NCI-H2029 (cell line): Measurements from ENCODE around the gene PHF12.
"Not testable (repeated sequence)": the region's sequence is repeated elsewhere in the genome, so short reads cannot be mapped to it uniquely, and the experiment has no call there.

Source experiments
- DNase-seq: peaks from one replicate; lab custom pipeline; 2025; lab: John Stamatoyannopoulos, UW

Gene PHF12

DNA sequence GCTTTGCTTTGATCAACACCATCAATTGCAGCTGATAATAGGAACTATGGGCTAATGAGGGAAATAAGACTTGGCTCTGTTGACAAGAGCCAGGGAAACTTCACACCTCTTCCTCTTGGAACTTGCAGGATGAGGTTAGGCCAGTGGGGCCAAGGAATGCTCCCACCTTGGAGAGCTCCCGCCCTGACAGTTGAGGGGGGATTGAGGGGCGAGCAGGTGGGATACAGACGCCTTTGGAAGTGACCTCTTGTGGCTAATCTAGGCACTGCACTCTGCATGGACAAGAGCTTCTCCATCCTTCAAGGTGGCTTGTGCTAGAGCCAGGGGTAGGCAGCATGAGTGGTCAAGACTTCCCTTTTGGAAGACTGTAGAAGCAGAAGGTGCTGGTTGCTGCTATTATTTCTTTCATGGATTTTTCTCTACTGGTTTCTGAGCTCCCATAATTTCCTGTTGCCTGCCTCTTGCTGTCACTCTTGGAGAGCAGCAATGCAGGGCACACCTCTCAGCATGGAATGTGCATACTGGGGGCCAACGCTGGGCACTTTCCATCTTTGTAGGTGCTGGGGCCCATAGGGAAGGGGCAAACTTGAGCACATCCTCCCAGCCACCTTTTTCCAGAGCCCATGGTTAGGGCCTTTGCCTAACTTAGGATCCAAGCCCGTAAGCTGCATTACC is 2.3 kb upstream of the PHF12 start:
- DNase-seq = no peak

- DNase-seq = peak; percentile 98
These were observed 965 bp upstream of the PHF12 start for GRCh38 chr17:28951991-28952975.

GRCh38 chr17:28950752-28951427 is 428 bp downstream of the PHF12 start:
- DNase-seq = no peak

DNA sequence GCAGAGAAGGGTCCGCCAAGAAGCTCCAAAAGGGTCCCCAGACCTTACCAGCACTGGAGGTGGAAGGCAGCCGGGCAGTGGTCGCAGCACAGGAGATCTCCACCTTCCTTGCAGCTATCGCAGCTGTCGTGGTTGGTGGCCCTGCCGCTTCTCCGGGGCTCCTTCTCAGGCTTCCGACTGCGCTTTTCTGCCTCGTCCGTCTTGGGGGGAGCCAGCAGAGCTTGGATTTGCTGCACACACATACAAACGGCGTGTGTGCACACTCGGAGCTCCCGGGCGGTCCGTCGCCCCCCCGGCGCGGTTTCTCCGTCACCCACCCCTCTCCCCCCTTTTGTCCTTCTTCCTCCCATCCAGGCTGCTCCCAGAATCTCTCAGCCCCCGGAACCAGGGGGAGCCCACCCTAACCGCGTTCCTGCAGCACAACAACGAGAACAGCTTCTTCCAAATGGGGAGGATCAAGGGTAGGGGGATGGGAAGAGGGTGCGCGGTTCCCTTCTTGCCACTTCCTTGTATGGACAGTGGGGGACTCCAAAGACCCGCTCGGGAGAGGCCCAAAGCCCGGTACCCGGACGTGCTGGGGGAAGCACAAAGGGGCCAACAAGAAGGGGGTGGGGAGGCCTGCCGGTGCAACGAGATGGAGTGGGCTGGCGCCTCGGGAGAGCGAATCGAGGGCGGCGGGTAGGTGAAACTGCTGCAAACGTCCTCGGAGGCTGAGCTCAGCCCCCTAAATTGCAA is 1.1 kb downstream of the PHF12 start:
- DNase-seq = peak; percentile 29

DNA sequence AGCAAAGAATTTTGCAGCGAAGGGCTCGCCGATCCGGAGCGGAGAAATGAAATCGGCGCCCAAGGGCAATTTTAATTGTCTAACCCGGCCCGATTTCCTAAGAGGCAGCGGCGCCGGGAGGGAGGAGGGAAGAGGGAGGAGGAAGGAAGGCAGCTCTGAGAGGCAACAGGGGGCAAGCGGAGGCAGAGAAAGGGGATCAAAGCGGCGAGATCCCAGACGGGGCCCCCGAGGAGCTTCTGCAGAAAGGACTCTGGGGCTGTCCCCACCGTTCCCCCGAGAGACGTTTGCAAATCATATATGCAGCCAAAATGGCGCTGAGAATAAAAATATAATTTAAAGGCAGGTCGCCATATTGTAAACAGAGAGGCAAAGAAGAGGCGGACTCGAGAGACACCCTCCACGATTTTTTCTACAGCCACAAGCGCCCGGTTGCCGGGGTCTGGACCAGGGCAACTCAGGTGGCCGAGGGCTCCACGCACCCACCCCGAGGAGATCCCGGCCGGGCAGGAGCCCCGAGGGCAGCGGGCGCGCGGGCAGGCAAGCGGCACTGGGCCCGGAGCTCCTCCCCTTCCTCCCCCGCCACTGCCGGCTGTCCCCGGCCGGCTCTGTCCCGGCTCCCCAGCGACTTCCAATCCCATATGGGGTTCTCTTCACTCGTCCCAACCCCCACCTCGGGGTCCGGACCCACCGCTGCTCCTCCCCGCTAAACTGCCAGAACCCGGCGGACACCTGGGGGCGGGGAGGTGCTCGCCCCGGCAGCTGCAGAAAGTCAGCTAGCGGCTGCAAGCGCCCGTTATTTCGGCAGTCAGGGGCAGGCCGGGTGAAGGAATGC is 1.9 kb downstream of the PHF12 start:
- peak; percentile 15 for DNase-seq

DNA sequence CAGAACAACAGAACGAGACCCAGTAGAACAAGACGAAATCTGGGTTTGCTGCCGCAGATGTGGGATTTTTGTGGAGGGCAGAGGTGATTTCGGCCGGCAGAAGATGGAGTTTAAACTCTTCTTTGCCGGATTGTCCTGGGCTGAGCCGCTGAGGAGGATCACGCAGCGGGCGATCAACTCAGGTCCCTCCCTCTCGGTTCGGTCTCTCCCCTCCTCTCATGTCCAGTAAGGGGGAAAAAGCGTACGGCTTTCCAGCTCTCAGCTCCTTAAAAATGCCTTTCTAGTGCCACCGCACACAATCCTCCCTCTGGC is 2.5 kb downstream of the PHF12 start:
- no peak for DNase-seq

DNA sequence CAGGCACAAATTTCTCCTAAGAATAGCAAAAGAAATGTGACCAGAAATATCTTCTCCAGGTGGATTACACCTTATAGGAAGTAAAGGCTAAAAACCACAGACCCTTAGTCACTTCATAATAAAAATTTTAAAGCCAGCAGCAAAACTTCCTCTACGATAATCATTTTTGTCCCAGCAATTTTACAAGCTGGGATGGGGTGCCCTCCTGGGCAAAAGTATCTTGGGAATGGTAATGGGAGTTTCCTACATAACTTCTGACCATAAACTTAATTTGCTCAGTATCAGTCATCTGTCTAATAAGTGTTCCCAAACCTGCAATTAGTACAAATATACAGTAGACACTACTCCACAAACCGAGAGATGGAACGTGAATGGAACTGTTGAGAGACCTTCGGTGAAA is 3.0 kb downstream of the PHF12 start:
- DNase-seq = no peak

- DNase-seq = no peak
These were observed 3.7 kb downstream of the PHF12 start for GRCh38 chr17:28947639-28948038.

DNA sequence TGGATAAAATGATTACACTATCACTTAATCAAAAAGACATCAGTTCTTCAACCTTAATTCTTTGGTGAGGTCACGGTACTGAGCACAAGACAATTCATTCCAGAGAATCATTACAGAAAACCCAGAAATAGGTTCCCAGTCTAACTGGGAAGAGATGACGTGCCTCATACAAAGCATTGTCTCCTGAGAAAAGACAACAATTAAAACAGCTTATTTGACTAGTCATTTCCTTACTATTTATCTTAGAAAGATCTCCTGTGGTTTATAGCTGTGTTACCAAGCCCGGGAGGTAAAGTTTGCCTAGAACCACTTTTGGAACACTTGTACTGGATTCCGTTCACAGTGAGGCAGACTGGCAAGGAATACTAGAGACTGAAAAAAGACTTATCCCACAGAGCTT is 5.1 kb downstream of the PHF12 start:
- no peak for DNase-seq

- DNase-seq = no peak
These were observed 6.2 kb downstream of the PHF12 start for GRCh38 chr17:28944862-28945741.

DNA sequence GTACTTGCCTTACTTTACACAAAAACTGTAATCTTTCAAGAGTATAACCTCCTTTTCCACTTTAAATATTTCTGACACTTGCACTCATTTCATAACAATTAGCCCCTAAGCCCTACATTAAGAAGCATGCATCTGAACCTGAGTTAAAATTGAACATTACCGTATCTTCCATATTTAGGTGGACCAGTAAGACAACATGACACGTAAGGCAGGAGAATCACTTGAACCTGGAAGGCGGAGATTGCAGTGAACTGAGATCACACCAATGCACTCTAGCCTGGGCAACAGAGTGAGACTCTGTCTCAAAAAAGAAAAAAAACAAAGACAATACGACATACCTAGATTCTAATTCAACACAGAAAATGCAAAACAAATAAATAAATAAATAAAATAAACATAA is 7.0 kb downstream of the PHF12 start:
- DNase-seq = no peak

DNA sequence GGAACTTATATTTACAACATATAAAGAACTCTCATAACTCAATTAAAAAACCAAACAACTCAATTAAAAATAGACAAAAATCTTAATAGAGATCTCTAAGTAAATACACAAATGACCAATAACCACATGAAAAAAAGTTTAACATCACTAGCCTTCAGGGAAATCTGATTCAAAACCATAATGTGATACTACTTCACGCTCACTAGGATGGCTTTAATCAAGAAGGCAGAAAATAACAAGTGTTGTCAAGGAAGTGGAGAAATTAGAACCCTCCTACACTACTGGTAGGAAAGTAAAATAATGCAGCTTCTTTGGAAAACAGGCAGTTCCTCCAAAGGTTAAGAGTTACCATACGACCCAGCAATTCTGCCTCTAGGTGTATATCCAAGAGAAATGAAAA is 8.4 kb downstream of the PHF12 start:
- DNase-seq = no peak

GRCh38 chr17:28941251-28941650 is 10.1 kb downstream of the PHF12 start:
- DNase-seq = no peak

GRCh38 chr17:28940675-28941074 is 10.6 kb downstream of the PHF12 start:
- DNase-seq = no peak

GRCh38 chr17:28940142-28940541 is 11.2 kb downstream of the PHF12 start:
- no peak for DNase-seq

- DNase-seq = no peak
These were observed 12.8 kb downstream of the PHF12 start for GRCh38 chr17:28938552-28938951.

- DNase-seq = no peak
These were observed 14.1 kb downstream of the PHF12 start for GRCh38 chr17:28937044-28937729.

DNA sequence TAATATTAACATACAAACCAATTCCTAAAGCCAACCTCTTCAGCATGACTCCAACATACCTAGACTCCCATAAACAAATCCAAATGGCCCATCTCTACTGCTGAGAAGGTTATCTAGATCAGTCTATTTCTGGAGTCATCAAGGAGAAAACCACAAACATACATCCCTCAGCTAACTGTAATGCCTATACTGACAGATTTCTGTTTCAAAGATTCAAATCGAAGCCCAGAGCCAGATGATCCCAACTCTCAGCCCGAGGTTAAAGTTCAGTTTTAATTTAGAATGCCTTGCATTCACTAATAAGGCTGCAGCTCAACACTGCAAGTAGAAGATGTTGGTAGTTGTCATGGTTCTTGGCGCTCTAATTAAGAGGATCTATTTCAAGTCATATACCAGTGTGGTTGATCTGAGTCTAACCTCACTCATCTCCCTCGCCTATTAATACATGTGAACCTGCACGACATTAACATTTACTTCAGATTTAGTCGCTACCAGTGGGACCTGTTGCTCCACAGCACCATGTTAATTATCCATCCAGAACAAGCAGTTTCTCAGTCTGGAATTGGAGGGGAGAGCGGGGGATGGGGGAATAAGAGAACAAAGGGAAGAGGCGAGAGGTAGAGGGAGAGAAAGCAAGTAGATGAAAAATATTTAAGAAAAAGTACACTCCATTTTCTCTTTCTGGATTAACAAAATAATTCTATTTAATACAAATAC is 15.4 kb downstream of the PHF12 start:
- no peak for DNase-seq

GRCh38 chr17:28934508-28934907 is 16.8 kb downstream of the PHF12 start:
- not testable (repeated sequence) for DNase-seq
